GM21367 (cell line): Measurements from ENCODE around the gene FAXDC2.

Experiments used
- ATAC-seq: cut with Tn5 transposase; IDR thresholded peaks from one replicate; pipeline ENCODE4 v1.9.1; 2021; ENCODE audit not compliant: unreplicated experiment

The FAXDC2 gene, protein sequence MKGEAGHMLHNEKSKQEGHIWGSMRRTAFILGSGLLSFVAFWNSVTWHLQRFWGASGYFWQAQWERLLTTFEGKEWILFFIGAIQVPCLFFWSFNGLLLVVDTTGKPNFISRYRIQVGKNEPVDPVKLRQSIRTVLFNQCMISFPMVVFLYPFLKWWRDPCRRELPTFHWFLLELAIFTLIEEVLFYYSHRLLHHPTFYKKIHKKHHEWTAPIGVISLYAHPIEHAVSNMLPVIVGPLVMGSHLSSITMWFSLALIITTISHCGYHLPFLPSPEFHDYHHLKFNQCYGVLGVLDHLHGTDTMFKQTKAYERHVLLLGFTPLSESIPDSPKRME

DNA sequence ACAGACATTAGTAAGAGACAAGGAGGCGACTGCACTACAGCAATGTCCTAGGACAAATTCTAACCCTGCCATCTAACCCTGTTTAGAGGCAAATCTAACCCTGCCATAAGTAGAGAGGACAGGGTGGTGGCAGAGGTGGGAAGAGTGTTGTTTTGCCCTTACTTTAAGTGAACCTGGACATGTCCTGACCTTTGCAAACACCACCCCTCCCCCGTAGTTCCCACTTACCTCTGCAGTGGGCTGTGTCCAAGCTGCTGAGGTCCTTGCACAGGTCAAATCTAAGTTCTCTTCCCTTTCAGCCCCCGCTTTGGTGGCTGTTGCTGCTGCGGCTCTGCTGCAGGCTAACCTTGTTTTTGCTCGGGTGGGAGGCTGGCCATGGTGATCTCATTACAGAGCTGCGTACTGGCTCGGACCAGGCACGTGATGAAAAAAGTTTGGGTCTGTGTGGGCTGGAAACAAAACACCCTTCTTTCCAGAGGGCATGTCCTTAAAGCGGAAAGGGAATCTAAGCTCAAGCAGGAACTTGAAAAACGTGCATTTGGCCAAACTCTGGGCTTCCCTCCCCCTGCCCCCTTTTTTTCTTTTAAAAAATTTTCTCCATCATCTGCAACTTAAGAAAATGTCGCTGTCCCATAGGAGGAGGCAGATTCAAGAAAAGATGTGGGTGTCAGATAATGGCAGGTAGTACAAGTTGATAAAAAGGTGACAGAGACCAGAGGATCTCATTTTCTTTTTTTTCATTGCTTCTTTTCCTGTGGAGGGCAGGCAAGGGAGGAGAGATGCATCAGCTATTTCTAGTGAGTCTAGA lies at the start of gene FAXDC2:
Gene FAXDC2, minus strand, starts transcription at position 349 of the 808 bp plus-strand sequence. CDS start 12,425 bp downstream, outside the sequence.
- ATAC-seq: no peak

DNA sequence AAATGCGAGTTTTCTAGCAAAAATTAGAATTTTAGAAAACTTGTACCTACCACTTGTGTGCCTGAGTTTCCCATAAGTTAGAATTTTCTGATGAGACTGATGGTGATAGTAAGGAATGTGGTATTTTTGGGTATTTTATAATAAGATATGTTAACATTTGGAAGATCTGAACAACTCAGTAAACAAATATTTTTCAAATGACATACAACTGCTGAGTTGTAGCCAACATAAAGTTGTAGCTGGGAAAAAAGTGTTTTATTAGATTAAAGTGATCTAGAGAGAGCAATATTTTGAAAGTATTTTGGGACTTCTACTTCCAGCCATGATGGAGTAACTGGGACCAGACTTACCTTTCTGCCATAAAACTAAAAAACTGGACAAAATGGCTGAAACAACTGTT lies 49.7 kb upstream of the FAXDC2 start:
- ATAC-seq: no peak

DNA sequence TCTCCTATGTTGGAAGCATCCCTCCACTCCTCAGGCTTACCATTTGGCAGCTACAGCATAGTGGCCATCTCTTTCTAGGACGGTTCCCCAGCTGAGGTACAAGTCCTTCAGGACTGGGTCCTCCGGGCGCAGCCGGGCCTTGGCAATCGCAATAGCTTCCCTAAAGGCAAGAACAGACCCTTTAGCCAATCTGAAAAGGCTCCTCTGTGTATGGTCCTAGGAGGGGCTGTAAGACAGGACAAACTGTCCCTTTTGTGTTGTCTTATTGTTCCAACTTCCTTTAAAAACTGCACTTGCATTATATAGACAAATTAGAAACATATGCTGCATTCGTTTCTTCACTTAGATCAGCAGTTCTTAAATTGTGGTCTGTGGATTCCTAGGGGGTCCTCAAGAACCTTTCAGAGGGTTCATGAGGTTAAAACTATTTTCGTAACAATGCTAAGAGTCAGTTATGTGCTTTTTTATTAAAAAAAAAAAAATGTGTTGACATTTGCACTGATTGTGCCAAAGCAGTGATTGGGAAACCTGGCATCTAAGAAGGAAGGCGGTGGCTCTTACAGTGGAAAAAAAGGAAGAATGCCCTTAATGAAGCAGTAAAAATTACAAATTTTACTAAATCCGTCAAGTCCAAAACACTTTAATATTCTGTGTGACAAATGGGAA lies 48.9 kb upstream of the FAXDC2 start:
- ATAC-seq: no peak

DNA sequence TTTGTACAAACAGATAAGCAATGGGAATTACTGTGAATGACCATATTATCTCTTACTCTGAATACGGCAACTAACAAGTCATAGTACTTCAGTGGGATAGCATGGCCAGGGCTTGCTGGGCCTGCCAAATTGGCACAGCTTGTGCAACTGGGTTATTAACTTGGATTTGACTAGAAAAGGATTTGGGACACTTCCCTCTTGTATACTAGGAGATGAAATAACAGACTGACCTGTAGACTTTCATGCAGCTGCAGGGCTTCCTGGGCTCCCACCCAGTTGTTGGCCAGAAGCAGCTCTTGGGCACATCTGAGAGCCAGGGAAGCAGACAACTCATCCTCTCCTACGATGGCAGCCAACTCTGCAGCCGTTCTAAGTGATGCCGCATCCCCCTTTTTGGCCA lies 47.8 kb upstream of the FAXDC2 start:
- no peak for ATAC-seq

DNA sequence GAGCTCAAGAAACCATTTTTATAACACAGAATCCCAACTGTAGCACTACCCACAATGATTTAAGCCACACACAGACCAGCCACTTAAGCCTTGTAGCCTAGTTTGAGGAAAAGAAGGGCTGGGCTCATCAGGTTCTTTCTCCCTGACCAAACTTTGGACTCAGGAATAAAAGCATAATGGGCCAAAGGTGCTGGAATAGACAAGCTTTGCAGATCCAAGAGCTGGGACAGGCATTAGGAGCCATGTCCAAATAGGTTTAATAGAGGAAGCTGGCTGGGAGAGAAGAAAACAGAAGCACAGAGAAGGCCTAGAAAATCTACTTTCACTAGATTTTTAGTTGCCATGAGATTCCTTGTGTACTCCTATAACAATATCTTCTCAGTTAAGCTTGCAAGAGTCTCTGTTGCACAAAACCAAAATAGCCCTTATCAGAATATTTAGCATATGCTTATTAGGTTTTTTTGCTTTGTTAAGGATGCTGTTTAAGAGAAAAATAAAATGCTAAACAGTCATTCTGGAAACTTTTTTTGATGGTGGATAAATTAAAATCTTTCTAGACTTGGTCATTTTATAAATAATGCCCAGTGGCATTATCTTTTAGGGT lies 46.3 kb upstream of the FAXDC2 start:
- ATAC-seq: no peak

DNA sequence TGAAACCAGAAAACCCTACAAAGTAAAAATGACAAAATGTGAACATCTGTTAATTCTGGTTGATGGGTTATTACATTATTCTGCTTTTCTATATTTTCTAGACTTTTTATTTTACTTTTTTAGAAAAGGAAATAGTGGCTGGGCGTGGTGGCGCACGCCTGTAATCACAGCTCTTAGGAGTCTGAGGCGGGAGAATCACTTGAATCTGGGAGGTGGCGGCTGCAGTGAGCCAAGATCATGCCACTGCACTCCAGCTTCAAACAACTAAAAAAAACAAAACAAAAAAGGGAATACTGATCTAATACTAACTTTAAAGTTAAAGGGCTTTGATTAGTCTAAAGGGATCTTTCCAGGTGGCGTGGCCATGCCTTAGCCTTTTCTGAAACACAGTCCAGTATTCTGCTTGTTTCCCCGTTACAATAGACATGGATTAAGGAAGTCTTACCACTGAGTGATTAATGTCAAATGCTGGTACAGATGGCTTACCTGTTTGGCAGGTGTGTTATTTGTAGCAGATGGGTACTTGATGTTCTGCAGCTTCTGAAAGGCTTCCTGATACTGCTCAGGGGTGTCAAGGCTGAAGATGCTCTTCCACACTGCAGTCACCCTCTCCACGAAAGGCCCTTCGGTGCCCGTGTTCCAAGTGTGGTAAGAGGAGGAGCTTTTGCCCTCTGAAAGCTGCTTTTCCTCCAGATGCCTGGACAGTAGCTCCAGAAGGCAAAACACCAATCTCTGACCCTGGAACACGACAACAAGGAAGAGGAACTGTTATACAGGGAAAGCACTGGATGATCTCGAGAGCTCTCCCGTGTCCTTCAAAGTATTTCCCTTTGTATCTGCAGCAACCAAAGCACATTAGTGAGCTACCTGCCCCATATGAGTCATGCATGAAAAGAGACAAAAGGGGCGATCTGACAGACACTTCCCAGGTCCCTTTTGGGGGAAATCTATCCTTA lies 45.5 kb upstream of the FAXDC2 start:
- no peak for ATAC-seq

DNA sequence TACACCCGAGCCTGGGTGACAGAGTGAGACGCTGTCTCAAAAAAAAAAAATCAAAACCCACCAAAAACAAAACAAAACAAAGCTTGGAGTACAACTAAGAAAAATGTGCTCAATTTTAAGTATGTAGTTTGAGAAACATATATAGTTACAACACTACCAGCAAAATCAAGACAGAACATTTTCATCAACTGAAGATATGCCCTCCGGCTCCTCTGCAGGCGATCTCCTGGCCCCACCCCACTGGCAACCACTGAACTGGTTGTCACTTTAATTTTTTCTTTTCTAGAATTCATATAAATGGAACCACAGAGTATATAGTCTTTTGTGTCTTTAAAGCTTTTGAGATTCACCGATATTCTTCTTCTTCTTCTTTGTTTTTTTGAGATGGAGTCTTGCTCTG lies 43.0 kb upstream of the FAXDC2 start:
- ATAC-seq: no peak

DNA sequence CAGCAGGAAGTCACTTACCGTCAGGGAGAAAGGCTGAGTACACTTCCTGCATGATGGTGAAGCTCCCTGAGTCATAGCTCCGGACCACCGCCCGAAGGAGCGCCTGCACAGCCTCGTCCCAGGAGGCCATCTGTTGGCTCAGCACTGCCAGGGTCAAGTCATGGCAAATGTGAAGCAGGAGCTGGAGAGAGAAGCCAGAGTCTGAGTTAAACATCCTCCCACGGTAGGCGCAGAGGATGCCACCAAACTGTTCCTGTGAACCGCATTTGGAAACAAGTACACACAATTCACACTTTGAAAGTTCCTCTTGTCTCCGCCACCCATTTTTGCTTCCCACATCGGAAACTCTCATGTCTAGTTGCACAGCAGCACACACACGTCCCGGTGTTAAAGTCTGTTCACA lies 42.0 kb upstream of the FAXDC2 start:
- no peak for ATAC-seq

DNA sequence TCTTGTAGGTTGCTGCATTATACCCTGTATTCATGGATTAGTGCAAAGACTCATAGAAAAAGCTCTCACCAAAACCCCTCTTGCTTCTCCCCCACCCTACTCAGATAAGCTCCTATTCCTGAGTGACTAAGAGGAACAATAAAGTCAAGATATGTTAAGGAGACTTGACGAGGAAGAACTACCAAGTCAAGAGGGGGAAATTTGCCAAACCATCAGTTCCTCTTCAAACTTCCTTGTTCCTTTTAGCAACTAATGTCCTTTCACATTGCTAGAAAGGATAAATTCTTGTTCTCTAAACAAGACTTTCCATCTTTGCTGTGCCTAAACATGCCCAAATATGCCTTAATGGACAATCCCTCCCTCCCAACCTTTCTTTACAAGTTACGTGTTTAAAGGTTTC lies 35.0 kb upstream of the FAXDC2 start:
- ATAC-seq: no peak

DNA sequence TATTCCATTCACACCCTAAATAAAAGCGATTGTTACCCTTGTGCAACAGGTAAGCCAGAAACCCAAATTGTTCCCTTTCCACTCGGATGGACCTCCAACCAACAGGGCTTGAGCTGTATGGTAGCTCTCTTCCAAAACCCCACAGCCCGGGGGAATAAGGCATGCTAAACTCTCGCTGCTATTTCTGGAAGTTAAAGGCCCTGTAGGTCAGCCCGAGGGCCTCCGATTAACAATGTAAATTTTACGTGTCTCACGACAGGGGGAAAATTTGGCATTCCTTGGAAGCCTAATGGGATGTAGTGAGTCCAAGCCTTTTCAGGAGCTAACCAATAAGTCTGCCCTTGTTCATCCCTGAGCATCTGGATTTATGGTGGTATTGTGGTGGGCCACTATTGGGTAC lies 34.0 kb upstream of the FAXDC2 start:
- no peak for ATAC-seq

DNA sequence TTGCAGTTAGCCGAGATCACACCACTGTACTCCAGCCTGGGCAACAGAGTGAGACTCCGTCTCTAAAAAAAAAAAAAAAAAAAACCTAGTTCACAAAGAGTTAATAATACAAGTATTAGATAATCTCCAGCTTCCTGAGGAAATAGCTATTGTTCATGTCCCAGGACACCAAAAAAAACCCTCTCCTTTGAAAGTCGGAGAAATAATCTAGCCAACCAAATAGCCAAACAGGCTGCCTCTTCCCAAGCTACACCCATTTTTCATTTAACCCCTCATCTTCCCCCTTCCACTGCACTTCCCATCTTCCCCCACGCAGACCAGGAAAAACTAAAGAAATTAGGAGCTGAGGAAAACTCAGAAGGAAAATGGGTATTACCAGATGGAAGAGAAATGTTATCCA lies 31.6 kb upstream of the FAXDC2 start:
- no peak for ATAC-seq

DNA sequence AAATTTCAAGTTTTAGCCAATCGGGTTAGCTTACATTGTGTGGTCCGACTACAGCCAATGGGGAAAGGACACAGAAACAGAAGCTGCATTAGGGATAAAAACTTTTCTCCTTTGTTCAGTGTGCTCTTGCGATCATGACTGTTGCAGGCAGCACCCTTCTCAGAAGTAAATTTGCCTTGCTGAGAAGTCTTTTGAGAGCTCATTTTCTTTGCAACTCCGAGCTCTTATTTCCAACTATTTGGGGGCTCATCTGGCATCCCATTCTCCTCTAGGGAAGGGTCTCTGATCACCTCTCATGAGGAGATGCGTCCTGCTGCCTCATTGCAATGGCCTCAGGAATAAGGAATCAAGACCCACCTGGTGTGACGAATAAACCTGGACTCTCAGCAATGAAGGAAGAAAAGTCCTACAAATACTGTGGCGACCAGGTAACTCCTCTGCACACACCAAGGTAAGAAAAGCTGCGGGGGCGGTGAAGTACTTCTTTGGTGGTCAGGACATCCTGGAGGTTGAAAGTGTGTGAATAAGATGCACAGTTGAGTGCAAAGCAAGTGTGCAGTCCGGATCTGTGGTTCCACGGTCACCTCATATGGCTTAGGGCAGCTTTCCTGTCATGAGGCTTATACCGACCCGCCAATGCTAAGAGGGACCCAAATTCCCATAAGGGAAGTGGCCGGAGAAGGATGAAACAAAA lies 28.4 kb upstream of the FAXDC2 start:
- ATAC-seq: no peak

DNA sequence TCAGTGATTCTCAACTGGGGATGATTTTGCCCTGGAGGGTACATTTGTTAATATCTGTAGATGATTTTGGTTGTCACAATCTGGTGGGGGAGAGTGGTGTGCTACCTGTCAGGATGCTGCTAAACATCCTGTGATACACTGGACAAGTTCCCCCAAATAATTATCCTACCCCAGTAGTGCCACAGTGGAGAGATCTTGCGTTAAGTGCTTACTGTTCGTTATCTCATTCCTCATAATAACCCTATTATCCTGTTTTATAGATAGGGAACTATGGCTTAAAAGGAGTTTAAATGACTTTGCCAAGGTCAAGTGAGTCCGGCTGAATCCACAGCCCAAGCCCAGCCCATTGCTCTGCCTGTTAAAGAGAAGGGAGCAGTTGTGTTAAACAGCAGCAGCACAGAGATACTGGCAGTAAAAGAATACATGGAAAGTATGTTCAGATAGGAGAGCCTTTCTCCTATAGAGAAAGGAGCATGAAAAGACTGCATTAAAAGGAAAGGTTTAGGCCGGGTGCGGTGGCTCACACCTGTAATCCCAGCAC lies 23.5 kb upstream of the FAXDC2 start:
- ATAC-seq: no peak

DNA sequence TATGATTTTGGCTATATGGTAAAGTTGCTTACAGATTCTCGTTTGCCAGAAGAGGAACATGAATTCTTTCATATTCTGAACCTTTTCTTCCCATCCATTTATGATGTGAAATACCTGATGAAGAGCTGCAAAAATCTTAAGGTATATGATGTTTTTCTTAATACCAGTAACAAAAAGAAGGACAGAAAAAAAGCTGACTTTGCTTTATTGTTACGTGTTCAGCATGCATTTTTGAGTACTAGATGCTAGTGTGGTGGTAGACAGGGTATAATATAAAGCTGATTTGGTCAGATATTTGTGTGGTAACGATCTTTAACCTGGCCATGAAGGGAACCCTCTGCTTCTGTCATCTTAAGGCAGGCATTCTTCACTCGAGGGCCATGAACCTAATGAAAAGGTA lies 21.3 kb upstream of the FAXDC2 start:
- ATAC-seq: no peak

DNA sequence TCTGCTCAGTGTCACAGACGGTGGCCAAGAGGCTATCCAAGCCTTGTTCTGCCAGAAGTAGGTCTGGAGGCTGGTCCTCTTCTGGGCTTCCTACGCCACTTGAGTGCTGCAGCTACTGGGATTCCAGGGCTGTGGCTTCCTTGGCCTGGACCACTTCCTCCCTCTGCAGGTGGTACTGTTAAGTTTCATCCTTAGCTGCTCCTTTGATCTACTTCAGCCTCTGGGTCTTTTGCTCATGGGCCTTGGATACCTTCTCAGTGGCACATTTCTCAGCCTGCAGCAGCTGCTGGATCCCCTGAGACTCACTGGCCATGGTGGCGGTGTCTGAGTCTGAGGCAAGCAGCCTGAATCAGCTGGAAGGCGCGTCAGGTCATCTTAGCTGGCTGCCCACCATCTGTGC lies 18.3 kb upstream of the FAXDC2 start:
- no peak for ATAC-seq

DNA sequence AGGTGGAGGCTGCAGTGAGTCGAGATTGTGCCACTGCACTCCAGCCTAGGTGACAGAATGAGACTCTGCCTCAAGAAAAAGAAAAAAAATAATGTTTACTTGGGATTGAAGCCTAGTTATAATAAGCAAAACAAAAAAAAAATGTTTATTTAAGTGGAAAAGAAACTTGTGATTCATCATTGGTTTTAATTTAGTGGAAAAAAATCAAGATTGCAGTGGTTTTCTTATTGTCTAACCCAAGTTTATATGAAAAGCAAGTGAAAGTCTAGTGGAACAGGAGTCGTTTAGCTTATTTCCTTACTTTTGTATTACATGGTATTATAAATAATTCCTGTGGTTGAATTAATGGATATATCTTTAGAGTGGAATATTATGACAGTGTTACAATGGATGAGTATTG lies 16.4 kb upstream of the FAXDC2 start:
- ATAC-seq: no peak

DNA sequence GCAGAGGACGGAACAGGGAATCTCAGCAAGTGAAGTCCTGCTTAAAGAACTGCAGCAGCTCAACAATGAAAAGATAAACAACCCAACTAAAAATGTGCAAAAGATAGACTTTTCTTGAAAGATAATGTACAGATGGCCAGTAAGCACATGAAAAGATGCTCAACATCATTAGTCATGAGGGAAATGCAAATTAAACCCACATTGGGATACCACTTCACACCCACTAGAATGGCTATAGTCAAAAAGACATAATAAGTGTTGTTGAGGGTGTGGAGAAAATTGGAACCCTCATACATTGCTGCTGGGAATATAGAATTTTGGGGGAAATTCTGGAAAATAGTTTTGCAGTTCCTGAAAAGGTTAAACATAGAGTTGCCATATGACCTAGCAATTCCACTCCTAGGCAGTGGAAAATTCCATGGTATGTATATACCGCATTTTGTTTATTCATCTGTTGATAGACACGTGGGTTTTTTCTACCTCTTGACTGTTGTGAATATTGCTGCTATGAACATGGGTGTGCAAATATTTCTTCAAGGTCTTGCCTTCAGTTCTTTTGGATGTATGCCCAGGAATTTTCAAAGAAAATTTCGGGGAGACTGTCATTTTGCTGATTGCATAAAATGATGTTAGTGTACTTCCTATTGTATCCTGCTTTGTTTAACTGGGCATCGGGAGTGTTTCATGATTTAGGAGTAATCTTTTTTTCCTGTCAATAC lies 15.2 kb upstream of the FAXDC2 start:
- no peak for ATAC-seq

DNA sequence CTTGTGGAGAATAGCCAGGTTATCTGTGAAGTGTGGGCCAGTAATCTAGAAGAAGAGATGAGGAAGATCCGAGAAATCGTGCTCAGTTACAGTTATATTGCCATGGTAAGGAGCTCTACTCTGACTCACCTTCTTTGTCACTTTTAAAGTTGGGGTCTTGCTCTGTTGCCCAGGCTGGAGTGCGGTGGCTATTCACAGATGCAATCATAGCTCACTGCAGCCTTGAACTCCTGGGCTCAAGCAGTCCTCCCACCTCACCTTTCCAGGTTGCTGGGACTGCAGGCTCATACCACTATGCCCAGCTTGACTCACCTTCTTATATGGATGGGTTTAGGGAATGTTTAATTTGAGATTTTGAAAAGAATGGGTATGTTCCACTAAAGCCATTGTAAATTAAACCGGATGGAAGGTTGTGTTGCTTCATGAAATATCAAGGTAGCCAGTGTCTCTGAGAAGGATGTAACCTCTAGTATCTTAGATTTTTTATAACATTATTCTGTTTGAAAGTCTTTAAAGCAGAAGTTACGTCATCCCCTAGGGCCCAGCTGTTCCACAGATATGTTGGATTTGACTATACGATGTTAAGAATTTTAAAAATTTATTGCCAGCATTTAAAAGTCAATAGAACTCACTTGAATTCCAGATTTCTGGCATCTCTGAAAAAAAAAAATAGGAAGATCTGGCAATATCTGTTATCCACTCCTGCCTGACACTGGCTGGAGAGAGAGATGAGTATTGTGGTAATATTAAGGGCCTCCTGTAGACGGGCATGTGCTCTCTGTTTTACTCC lies 13.1 kb upstream of the FAXDC2 start:
- ATAC-seq: no peak
